22Rv1 (cell line): ENCODE data around the gene RFC1.

Source experiments
- ZFX ChIP-seq: fragments of 450-650 bp; IDR thresholded peaks from 2 replicates; pipeline ENCODE4 v1.6.1; 2017; ENCODE audit warnings: antibody characterized with exemption, borderline replicate concordance
- TF ChIP-seq, protein P1 (sequence below): fragments of 450-650 bp; IDR thresholded peaks from 2 replicates; pipeline ENCODE4 v1.5.1; 2017; ENCODE audit warnings: mild to moderate bottlenecking

- TF ChIP-seq, protein P1, sequence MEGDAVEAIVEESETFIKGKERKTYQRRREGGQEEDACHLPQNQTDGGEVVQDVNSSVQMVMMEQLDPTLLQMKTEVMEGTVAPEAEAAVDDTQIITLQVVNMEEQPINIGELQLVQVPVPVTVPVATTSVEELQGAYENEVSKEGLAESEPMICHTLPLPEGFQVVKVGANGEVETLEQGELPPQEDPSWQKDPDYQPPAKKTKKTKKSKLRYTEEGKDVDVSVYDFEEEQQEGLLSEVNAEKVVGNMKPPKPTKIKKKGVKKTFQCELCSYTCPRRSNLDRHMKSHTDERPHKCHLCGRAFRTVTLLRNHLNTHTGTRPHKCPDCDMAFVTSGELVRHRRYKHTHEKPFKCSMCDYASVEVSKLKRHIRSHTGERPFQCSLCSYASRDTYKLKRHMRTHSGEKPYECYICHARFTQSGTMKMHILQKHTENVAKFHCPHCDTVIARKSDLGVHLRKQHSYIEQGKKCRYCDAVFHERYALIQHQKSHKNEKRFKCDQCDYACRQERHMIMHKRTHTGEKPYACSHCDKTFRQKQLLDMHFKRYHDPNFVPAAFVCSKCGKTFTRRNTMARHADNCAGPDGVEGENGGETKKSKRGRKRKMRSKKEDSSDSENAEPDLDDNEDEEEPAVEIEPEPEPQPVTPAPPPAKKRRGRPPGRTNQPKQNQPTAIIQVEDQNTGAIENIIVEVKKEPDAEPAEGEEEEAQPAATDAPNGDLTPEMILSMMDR: no peak
- no peak for TF ChIP-seq ZFX
These were observed 3.1 kb upstream of the RFC1 start for GRCh38 chr4:39369301-39369700.
